ENCODE measurements around the gene ITPR1. TPM values are rescaled to one million over a fixed set of nuclear protein-coding genes. Genes with fewer than 3 reads are reported as not detected.

The ITPR1 gene
- total RNA-seq, 1 experiment from 2014 or later = 17.1 TPM

GRCh38 chr3:4684117-4684516 is 191.0 kb downstream of the ITPR1 start:
- Histone ChIP-seq H3K27me3 (no peaks in the 10 kb centered on the region), H3K27ac (no peak overlapping the region), H3K9me3 (replicated peaks) (no peaks in the 10 kb centered on the region), H3K36me3 (no peaks in the 10 kb centered on the region; the same call in 1 of the 2 replicates), H3K4me3 (no peak overlapping the region), H3K4me1 (peaks cover 9% of the 10 kb centered on the region; the same call in 1 of the 2 replicates)
- DNase-seq = no peak

DNA sequence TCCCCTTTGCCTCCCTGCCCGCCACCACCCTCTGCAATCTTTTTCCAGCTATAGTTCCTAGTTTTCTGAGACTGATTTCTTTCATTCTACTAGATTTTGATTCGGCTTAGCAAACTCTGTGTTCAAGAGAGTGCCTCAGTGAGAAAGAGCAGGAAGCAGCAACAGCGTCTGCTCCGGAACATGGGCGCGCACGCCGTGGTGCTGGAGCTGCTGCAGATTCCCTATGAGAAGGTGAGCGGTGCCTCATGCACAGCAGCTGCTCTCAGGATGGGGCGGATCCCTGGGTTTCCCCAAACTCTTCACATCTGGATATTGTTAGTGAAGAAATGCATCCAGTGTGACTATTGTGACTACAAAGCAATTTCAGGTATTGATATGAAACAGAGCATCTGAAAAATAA is 191.8 kb downstream of the ITPR1 start:
- Histone ChIP-seq H3K9me3 (replicated peaks) (no peaks in the 10 kb centered on the region), H3K36me3 (no peaks in the 10 kb centered on the region; the same call in 1 of the 2 replicates), H3K27ac (no peak overlapping the region), H3K27me3 (no peaks in the 10 kb centered on the region), H3K4me3 (no peak overlapping the region), H3K4me1 (peaks cover 9% of the 10 kb centered on the region; the same call in 1 of the 2 replicates)
- no peak for DNase-seq

GRCh38 chr3:4685673-4686345 is 192.7 kb downstream of the ITPR1 start:
- no peak overlapping the region for H3K27ac ChIP-seq
- peaks cover 9% of the 10 kb centered on the region; the same call in 1 of the 2 replicates for H3K4me1 ChIP-seq
- H3K36me3 ChIP-seq = no peaks in the 10 kb centered on the region; the same call in 1 of the 2 replicates
- no peak for DNase-seq
- H3K27me3 ChIP-seq = no peaks in the 10 kb centered on the region
- no peak overlapping the region for H3K4me3 ChIP-seq
- no peaks in the 10 kb centered on the region for H3K9me3 ChIP-seq (replicated peaks)

- peak overlapping the region; percentile 19; the same call in 1 of the 2 replicates for H3K27ac ChIP-seq
- no peak overlapping the region for H3K4me3 ChIP-seq
- H3K36me3 ChIP-seq = no peaks in the 10 kb centered on the region; the same call in 1 of the 2 replicates
- DNase-seq = peak in 1 of 2 experiments; percentile 14
- H3K27me3 ChIP-seq = no peaks in the 10 kb centered on the region
- H3K9me3 ChIP-seq (replicated peaks) = no peaks in the 10 kb centered on the region
- H3K4me1 ChIP-seq = peaks cover 9% of the 10 kb centered on the region; the same call in 1 of the 2 replicates
These were observed 193.5 kb downstream of the ITPR1 start for GRCh38 chr3:4686619-4687018.

DNA sequence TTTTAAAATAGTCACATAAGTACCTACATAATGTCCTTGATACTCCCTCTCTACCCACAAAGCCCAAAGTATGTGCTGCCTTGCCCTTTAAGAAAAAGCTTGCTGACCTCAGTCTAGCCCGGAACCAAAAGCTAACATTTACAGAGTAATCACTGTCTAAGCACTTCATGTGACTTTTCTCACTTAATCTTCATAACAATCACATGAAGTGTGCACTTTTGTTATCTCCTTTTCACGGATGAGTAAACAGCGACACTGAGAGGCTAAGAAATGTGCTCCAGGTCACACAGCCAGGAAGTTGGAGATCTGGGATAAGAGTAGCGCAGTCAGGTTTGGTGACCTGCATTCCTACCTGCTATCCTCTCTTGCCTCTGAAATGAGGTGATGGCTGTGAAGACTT is 194.0 kb downstream of the ITPR1 start:
- H3K27ac ChIP-seq = peak overlapping the region; percentile 19; the same call in 1 of the 2 replicates
- peaks cover 9% of the 10 kb centered on the region; the same call in 1 of the 2 replicates for H3K4me1 ChIP-seq
- DNase-seq = no peak
- H3K9me3 ChIP-seq (replicated peaks) = no peaks in the 10 kb centered on the region
- H3K27me3 ChIP-seq = no peaks in the 10 kb centered on the region
- H3K36me3 ChIP-seq = no peaks in the 10 kb centered on the region; the same call in 1 of the 2 replicates
- H3K4me3 ChIP-seq = no peak overlapping the region

DNA sequence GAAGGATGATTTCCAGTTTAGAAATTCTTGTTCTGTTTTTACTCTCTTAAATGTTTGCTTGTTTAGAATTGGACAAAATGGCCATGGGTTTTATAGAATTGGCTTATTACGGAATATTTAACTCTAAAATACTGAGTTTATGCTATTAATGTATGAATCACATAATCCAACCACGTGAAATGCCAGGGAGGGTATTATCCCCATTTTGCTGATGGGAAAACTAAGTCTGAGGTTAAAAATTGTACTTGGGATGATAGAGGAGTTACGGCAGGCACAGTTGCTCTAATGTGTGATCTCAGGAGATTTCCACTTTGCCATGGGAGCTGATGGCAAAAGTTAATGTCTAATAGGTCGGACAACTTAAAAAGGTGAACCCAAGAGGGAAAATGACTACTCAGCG is 194.4 kb downstream of the ITPR1 start:
- Histone ChIP-seq H3K27me3 (no peaks in the 10 kb centered on the region), H3K27ac (no peak overlapping the region), H3K4me1 (peaks cover 9% of the 10 kb centered on the region; the same call in 1 of the 2 replicates), H3K9me3 (replicated peaks) (no peaks in the 10 kb centered on the region), H3K4me3 (no peak overlapping the region), H3K36me3 (no peaks in the 10 kb centered on the region; the same call in 1 of the 2 replicates)
- no peak for DNase-seq

DNA sequence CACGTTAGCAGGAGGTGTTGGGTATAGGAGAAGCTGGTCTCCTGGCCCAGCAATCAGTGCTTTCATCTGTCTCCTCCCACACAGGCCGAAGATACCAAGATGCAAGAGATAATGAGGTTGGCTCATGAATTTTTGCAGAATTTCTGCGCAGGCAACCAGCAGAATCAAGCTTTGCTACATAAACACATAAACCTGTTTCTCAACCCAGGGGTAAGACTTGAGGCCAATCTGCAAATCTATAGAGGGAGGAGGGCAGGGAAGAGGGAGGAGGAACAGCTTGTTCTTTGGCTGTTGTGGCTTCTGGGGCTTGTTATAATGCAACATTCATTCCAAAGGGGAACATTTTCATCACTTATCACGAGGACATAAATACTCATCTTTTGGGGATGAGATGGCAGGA is 195.3 kb downstream of the ITPR1 start:
- Histone ChIP-seq H3K27me3 (no peaks in the 10 kb centered on the region), H3K4me1 (peaks cover 9% of the 10 kb centered on the region; the same call in 1 of the 2 replicates), H3K9me3 (replicated peaks) (no peaks in the 10 kb centered on the region), H3K27ac (no peak overlapping the region), H3K4me3 (no peak overlapping the region), H3K36me3 (no peaks in the 10 kb centered on the region; the same call in 1 of the 2 replicates)
- DNase-seq = no peak

GRCh38 chr3:4689021-4689420 is 195.9 kb downstream of the ITPR1 start:
- no peak overlapping the region for H3K4me3 ChIP-seq
- H3K27ac ChIP-seq = no peak overlapping the region
- H3K9me3 ChIP-seq (replicated peaks) = no peaks in the 10 kb centered on the region
- H3K27me3 ChIP-seq = no peaks in the 10 kb centered on the region
- no peak for DNase-seq
- H3K36me3 ChIP-seq = no peaks in the 10 kb centered on the region; the same call in 1 of the 2 replicates
- peaks cover 9% of the 10 kb centered on the region; the same call in 1 of the 2 replicates for H3K4me1 ChIP-seq

GRCh38 chr3:4690277-4690676 is 197.1 kb downstream of the ITPR1 start:
- no peak for DNase-seq
- no peaks in the 10 kb centered on the region; the same call in 1 of the 2 replicates for H3K36me3 ChIP-seq
- H3K9me3 ChIP-seq (replicated peaks) = no peaks in the 10 kb centered on the region
- H3K27me3 ChIP-seq = no peaks in the 10 kb centered on the region
- peaks cover 9% of the 10 kb centered on the region; the same call in 1 of the 2 replicates for H3K4me1 ChIP-seq
- no peak overlapping the region for H3K4me3 ChIP-seq
- H3K27ac ChIP-seq = no peak overlapping the region

DNA sequence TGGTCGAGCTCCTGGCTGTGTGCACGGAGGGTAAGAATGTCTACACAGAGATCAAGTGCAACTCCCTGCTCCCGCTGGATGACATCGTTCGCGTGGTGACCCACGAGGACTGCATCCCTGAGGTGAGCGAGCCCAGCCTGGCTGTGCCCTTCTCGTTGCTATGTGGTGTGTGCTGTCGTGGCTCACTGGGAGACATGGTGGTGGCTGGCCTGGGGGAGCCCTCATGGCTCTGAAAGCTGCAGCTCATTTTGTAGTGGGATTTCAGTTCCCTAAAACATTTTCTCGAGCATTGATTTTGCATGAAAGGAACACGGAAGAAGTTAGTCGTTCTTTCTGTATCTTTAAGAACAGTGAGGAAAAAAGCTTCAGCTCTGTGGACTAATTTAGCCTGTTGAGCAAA is 200.5 kb downstream of the ITPR1 start:
- Histone ChIP-seq H3K27me3 (no peaks in the 10 kb centered on the region), H3K9me3 (replicated peaks) (no peaks in the 10 kb centered on the region), H3K27ac (no peak overlapping the region), H3K4me1 (no peaks in the 10 kb centered on the region), H3K36me3 (no peaks in the 10 kb centered on the region), H3K4me3 (no peak overlapping the region)
- DNase-seq = no peak

GRCh38 chr3:4695846-4696245 is 202.7 kb downstream of the ITPR1 start:
- Histone ChIP-seq H3K36me3 (no peaks in the 10 kb centered on the region), H3K4me1 (no peaks in the 10 kb centered on the region), H3K9me3 (replicated peaks) (no peaks in the 10 kb centered on the region), H3K27me3 (no peaks in the 10 kb centered on the region), H3K27ac (no peak overlapping the region), H3K4me3 (no peak overlapping the region)
- DNase-seq = no peak

DNA sequence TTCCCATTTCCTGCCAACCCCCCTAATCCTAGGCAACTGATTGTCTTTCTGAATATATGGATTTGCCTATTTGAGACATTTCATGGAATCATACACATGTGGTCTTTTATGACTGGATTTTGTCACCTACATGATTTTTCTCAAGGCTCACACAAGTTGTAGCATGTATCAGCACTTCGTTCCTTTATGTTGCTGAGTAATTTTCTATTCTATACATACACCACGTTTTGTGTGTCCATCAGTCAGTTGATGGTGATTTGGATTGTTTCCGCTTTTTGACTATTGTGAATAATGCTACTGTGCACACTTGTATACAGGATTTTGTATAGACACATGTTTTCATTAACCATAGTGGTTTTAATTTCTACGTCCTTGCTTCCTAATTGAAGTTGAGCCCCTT is 203.1 kb downstream of the ITPR1 start:
- DNase-seq = no peak
- no peak overlapping the region for H3K4me3 ChIP-seq
- H3K4me1 ChIP-seq = no peaks in the 10 kb centered on the region
- no peaks in the 10 kb centered on the region for H3K36me3 ChIP-seq
- no peak overlapping the region for H3K27ac ChIP-seq
- no peaks in the 10 kb centered on the region for H3K9me3 ChIP-seq (replicated peaks)
- H3K27me3 ChIP-seq = no peaks in the 10 kb centered on the region

- no peak for DNase-seq
- H3K4me1 ChIP-seq = no peaks in the 10 kb centered on the region
- no peaks in the 10 kb centered on the region for H3K36me3 ChIP-seq
- H3K27ac ChIP-seq = no peak overlapping the region
- H3K27me3 ChIP-seq = no peaks in the 10 kb centered on the region
- no peaks in the 10 kb centered on the region for H3K9me3 ChIP-seq (replicated peaks)
- H3K4me3 ChIP-seq = no peak overlapping the region
These were observed 205.1 kb downstream of the ITPR1 start for GRCh38 chr3:4698125-4698821.

GRCh38 chr3:4703054-4703480 is 209.9 kb downstream of the ITPR1 start:
- Histone ChIP-seq H3K9me3 (replicated peaks) (no peaks in the 10 kb centered on the region), H3K36me3 (no peaks in the 10 kb centered on the region; the same call in 1 of the 2 replicates), H3K4me1 (no peaks in the 10 kb centered on the region), H3K4me3 (no peak overlapping the region), H3K27ac (no peak overlapping the region), H3K27me3 (no peaks in the 10 kb centered on the region)
- no peak for DNase-seq

DNA sequence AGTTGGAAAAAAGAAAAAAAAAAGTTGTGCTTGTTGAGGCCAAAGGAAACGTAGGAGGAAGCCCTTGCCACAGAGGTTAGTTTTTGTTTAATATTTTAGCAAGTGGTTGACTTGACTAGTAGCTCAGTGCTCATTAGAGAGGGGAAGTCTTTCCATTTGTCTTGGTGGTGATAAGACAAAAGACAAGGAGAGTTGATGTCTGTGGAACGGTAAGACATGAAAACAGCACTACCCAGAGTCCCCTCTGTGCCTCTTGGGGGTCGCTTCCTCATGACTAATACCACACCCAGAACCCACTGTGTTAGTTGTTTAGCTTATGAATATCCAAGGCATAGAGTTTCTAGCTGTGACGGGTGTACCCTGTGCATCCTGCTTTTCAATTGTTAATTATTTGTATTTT is 211.4 kb downstream of the ITPR1 start:
- no peak for DNase-seq
- no peak overlapping the region for H3K4me3 ChIP-seq
- no peak overlapping the region for H3K27ac ChIP-seq
- H3K27me3 ChIP-seq = no peaks in the 10 kb centered on the region
- H3K36me3 ChIP-seq = no peaks in the 10 kb centered on the region; the same call in 1 of the 2 replicates
- H3K9me3 ChIP-seq (replicated peaks) = no peaks in the 10 kb centered on the region
- no peaks in the 10 kb centered on the region for H3K4me1 ChIP-seq
